RWPE1 (cell line): ENCODE results near the gene ABI1.

Source experiments
- CTCF ChIA-PET: fragments of 350-600 bp; sonication (Branson Sonifier 250); formaldehyde crosslinking; extraction: SDS; loops from one replicate; lab custom pipeline; 2021; lab: Yijun Ruan, JAX
- POLR2A ChIA-PET: fragments of 400-600 bp; formaldehyde crosslinking; extraction: SDS; loops from one replicate; lab custom pipeline; 2020; ENCODE audit warnings: antibody characterized with exemption; ENCODE audit not compliant: low non-redundant PET; lab: Yijun Ruan, JAX
- DNase-seq: peaks from one replicate; pipeline ENCODE4 v3.0.0; 2012; ENCODE audit warnings: low spot score
- H3K27ac ChIP-seq: fragments of 450-650 bp; 2 replicates; pipeline ENCODE4 v1.5.1; 2017
- CTCF ChIP-seq: fragments of 450-650 bp; conservative IDR thresholded peaks from 2 replicates; pipeline ENCODE4 v1.5.1; 2017; ENCODE audit warnings: low read depth, mild to moderate bottlenecking

ABI1 gene

GRCh38 chr10:26697163-26697921 is 163.4 kb downstream of the ABI1 start, which contains the start of gene PDSS1:
Gene PDSS1 (plus strand): TSS chr10:26697701. CDS start chr10:26697712, 11 bp downstream.
- DNase-seq: peak; percentile 78
- H3K27ac ChIP-seq: peak within 1 kb of the TSS; percentile 98
- TF ChIP-seq CTCF: no peak
- ChIA-PET CTCF (interaction anchor here (0.6 to 1.0 kb wide), 3 partner anchors 12 to 457 kb away, joined by 3 to 6 read pairs (median 5); partner anchors contain the start of gene YME1L1), POLR2A (interaction anchor here (0.8 to 1.0 kb wide), 2 partner anchors 19 to 29 kb away, joined by 3 to 4 read pairs; no protein-coding TSS in a partner anchor)

- H3K27ac ChIP-seq: peak overlapping the region; percentile 98
- no peak for TF ChIP-seq CTCF
- ChIA-PET CTCF (interaction anchor here (0.7 to 1.0 kb wide), 2 partner anchors 11 to 186 kb away, joined by 3 to 5 read pairs; no protein-coding TSS in a partner anchor), POLR2A (interaction anchor here (0.8 to 1.0 kb wide), 2 partner anchors 19 to 29 kb away, joined by 3 to 4 read pairs; no protein-coding TSS in a partner anchor)
- peak; percentile 79 for DNase-seq
Observed at GRCh38 chr10:26696786-26697162, 164.0 kb downstream of the ABI1 start.
